Embryonic facial prominence (tissue), 1 donor: ENCODE measurements around the gene CASZ1.

Experiments used
- DNase-seq: peaks from one replicate; pipeline ENCODE4 v3.0.0-alpha.2; 2016; ENCODE audit errors: extremely low spot score

Gene CASZ1

DNA sequence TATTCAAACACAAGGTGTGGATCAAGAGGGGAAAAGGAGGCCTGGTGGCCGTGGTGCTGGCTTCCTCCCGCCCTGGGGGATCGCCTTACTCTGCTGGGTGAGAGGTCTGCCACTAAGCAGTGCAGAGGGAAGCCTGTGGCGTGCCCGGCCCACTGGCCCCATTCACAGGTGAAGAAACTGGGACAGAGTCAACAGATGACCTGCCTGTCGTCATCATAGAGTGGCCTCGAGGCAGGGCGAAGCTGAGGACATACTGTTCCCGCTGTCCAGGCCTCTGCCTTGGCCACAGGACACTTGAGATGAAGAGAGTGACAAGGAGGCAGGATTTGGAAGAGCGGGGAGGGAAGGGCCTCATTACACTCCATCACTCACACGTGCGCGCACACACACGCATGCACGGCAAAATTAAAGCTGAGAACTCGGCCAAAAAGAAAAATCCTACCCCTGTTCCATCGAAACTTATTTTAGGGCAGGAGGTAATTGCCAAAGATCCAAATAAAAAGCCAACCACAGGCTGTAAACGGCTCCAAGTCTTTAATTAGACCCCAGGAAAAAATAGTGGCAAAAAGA, 50.5 kb downstream of the CASZ1 start:
- DNase-seq, result no peak

DNA sequence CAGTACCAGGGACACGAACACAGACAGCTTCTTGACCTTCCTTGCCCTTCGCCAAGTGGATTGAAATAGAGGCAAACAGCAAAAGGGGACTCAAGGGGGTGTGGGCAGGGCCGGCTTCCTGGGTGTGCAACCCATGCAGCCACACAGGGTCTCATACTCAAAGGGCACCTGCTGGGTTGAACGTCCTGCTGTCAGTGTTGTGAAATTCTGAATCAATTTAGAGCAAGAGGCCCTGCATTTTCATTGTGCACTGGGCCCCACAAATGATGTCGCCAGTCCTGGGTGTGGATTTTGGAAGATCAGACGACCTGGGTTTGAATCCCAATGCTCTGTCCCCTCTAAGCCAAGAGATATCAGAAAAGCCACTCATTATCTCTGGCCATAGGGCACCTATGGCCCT, 51.1 kb downstream of the CASZ1 start:
- no peak for DNase-seq

DNA sequence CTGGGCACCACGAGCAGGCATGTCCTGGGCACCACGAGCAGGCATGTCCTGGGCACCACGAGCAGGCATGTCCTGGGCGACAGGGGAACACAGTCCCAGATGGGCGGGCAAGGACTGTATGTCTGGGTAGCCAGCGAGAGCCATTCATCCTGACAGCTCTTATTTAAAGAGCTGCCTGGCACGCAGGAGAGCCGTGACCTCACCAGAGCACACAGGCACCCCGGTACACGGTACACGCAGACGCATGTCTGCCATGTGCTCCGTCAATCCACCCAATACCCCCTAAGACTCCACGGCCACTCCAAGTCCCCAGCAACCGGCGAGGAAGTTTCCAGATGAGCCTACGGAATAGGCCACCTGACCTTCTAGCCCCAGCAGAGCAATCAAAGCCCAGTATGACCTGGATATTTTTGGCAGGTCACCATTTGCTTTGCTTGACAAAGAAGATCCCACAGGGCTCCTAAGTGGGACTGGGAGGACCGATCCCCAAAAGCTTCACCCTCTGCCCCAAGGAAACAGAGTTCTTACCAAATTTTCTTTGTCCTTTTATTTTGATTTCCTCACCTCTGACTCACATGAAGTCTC, 51.7 kb downstream of the CASZ1 start:
- no peak for DNase-seq

DNA sequence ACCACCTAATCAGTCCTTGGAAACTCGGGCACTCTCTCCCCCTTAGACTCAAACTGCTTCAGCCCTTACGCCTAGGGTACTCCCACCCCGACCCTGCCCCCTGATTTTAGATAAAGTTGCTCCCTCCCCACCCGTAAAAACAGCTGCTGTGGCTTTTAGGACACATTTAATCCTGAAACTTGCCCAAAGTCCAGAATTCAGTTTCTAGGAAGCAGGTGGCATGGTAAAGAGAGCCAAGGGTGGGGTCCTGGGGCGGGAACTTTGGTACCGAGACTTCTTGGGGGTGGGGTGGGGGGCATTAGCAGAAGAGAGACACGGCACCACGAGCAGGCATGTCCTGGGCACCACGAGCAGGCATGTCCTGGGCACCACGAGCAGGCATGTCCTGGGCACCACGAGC, 52.4 kb downstream of the CASZ1 start:
- DNase-seq, result no peak

DNA sequence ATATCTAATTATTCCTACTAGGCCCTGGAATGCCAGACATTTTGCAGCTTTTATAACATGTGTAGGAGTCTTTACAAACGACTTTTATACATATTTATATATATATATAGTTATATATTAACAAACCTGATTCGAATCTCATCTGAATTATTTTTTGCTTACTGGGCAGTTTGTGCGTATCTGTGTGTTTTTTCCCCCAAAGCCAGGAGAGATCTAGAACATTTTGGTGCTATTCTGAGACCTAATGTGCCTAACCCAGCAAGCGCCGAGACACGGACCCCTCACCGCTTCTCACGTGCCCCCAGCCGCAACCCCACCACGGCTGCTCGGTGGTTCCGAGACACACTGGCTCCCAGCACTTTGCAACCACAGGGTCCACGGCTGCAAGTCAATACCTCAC, 54.8 kb downstream of the CASZ1 start:
- no peak for DNase-seq

DNA sequence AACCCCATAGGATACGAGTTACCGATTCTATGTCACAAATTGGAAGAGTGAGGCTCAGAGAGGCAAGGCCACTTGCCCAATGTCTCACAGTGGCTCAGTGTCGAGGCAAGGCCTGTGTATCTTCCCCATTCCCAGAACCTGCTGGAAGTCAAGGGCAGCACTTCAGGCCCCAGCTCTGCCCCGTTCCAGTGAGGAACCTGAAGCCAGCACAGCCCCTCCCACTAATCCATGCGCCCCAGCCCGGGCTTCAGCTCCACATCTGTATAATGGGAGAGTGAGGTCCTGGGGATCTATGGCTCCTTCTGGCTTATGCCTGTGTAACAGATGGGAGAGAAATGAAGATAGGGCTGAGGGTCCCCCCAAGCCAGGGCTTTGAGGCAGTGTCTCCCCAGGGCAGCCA, 56.3 kb downstream of the CASZ1 start:
- no peak for DNase-seq

DNA sequence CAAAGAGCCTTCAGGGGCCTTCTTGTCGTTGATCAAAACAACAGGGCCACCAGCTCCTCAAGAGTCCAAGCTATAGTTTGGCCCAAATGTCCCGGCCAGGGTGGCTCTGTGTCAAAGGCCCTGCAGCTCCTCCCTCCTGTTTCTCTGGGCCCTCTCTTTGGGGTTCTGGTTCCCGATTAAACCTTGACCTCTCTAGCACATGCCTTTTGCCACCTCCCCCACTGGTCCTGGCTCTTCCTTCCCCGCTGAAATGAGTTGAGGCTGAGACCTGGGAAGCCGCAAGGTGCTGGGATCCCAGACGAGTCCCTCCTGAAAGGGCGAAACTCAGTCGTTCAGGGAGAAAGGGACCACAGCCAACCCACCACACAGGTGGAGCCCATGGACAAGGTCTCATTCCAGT, 56.9 kb downstream of the CASZ1 start:
- no peak for DNase-seq

DNA sequence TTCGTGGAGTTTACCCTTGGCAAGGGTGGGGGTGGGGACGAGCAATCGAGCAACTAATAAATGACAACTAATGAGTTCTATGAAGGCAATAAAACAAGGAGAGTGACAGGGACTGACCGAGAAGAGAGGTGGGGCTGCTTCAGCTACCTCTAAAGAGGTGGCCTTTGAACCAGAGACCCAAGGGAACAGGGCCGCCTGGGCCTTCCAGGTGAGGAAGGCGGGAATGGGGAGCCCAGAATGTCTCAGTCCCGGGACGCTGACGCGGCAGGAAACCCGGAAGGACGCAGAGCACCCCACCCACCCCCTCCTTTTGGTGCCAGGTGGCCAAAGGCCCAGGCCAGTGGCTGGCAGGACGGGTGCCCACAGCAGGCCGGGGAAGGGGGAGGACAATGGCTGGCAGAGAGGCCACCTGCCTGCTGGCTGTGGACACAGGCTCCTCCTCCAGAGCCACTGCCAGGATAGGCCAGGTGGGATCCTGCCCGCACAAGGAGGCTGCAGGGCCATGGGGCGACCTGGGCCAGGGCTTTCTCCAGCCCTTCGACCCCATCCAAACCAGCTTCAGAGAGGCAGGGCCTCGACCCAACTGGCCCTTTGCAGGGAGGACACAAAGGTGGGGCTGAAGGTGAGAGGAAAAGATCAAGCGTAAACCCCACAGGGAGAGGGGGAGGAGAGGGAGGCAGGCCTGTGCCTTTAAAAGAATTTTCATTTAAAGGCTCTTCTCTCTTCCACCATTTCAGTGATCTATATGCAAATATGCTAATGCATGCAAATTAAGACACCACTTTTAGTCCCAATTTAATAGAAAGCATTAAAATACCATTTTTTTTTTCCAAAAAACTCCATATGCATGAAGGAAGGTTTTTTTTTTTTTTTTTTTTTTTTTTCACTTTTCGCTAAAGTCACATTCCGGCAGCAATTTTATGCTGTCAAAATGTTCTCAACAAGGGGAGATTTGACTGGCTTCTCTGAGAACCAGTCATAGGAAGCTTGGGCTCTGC, 58.1 kb downstream of the CASZ1 start:
- no peak for DNase-seq

DNA sequence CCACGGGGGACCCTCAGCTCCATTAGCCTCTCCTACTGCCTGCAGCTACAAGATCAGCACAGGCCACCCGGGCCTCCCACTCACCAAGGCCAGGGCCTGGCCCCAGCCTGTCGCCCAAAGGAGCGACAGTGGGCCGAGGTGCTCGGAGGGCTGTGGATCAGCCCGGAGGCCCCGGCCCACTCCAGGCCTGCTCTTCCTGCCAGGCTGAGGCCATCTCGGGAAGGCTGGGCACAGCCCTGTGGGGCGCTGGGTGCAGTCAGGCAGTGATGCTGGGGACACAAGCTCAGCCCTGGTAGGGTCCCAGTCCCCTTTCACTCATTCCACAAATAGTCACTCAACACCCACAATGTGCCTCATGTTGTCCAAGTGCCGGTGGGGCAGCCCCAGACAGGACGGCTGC, 58.8 kb downstream of the CASZ1 start:
- no peak for DNase-seq

DNA sequence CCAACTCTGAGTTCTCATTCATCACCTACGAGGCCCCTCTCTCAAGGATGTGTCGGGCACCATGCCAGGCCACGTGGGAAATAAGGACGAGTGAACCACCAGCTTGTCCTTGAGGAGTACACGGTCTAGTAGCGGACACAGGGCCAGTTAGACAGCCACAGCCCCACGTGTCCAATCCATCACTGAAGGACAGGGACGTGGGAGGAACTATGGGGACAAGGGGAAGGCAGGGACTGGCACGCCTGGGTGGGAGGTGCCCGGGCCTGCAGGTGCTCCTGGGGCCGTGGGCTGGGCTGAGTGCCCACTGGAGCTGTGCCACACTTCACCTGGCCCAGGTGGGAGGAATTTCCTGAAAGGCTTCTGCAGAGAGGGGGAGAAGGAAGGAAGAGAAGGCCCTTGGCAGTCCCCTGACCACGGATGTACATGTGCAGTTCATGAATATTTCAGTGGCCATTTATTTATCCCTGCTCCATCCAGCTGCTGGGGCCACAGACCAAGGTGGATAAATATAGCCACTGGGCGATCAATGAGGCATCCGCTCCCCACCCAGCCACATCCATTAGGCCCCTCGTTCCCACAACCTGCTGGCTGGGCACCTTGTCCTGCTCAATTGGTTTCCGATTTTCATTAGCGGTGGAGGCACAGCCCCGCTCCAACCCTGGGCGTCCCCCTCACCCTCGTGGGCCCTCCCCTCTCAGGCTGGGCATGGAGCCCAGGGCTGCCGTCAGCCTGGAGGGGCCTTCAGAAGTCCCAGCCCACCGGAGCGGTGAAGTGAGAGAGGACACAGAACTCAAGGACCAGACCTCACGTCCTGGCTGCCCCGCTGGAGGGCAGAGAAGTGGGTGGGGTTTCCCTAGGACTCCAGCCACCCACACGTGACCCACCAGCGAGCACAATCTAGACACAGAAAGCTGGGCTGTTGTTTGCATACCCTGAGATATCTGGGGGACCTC, 59.5 kb downstream of the CASZ1 start:
- DNase-seq, result no peak

DNA sequence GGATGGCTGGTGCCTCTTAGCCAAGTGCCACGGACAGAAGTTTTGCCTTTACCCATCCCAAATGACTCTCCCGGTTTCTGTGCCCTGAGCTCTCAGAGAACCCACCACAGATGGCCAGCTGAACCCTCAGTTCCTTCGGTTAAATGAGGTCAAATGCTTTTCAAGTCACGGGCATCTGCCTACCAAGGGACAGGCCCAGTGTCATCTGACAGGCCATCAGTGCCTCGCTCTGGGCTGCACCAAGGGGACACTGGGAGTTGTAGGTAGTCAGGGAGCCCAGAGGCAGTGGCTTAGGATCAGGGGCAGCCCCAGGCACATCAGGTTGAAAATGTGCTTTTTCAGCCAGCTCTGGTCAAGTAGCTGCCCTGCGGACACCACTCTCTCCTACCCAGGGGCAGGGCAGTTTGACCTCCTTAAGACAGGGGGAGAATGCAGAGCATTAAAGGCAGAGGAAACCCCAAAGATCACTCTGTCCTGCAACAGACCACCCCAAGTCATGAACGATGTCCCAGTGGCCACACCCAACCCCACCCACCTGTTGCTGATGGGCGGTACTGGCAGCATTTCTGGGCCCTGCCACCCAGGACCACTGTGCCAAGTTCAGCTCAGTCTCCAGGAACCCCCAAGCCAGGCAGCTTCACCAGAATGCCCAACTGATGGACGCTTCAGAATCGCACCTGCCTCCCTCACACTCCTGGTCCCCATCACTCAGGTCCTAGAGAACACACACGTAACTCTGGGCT, 60.7 kb downstream of the CASZ1 start:
- no peak for DNase-seq

DNA sequence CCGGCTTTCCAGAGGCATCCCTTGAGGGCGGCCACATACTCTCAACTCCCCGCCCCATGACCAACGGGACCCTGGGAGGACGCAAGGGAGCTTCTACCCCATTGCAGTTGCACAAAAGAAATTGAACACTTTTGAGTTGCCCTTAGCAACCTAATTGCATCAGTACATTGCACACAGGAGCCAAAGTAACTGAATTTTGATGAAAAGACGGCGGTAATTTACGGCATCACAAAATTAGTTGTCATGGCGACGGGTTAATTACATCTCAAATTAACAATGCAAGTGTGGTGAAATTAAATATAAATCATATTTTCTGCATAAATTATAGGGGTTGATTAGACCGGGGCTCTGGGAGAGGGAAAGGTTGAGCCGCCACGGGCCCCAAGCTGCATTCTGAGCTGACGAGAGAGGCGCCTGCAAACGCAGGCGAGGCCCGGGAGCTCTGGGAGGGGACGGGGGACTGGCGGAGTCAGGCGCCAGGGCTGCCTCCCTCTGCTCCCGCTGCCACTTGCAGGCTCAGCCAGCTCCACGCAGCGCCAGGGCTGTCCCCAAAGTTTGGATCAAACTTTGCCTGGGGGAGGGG, 61.4 kb downstream of the CASZ1 start:
- DNase-seq, result no peak

DNA sequence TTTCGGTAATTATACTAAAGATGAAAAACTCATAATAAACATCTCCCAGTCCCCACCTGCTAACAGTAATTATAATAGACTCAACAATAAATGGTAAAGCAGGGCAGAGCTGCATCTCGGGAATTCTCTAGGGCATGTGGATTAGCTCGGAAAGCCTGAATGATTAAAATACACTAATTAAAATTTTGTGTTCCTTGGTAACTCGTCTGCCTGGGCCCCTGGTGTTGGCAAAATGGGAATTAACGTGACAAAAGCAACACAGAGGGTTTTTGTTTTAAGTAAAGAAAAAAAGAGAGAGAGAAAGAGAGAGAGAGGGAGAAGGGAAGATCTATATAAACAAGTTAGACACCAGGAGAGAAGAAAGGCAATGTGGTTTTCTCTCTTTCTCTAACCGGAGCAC, 62.1 kb downstream of the CASZ1 start:
- DNase-seq, result no peak

DNA sequence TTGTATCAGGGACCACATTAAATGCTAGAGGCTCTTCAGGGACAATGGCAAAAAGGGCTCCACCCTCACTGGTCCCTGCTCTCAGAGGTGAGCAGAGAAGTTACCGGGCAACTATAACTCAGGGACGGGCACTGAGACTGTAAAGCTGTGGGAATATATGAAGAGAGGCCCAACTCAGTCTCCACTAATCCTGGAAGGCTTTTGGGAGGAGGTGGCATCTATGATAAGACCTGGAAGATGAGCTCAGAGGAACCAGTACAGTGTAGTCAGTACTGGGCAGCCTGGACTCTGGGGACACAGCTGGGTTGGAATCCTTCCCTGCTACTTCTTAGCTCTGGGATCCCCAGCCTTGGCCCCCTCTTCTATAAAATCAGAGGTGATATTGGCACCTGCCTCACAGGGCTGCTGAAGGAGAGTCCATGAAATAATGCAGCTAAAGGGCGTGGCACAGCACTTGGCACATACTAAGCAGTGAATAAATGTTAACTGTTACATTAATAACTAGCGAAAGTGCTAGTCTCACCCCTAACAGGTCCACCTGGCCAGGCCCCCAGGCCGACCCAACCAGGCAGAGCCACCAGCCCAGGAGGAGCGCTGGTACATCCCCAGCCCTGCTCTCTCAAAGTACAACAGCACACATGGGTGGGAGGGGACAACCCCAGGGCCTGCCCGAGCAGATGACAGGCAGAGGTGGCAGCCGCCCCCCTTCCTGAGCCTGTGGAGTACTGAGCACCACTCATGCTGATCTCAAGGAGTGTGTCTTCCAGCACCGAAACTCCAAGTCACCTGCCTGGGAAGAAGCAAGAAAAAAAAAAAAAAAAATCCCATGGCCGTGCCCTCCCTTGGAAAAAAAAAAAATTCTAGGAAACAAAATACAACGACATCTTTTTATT, 62.7 kb downstream of the CASZ1 start:
- DNase-seq, result no peak

DNA sequence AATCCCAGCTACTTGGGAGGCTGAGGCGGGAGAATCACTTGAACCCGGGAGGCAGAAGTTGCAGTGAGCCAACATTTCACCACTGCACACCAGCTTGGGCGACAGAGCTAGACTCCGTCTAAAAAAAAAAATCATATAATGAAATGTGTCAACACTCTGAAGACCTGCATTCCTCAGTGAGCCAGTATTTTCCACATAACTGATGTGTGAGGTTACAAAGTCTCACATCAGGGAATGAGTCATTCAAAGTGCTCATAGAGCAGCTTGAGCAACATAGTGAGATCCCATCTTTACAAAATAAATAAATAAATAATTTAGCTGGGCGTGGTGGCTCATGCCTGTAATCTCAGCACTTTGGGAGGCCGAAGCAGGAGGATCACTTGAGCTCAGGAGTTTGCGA, 65.5 kb downstream of the CASZ1 start:
- DNase-seq, result no peak

DNA sequence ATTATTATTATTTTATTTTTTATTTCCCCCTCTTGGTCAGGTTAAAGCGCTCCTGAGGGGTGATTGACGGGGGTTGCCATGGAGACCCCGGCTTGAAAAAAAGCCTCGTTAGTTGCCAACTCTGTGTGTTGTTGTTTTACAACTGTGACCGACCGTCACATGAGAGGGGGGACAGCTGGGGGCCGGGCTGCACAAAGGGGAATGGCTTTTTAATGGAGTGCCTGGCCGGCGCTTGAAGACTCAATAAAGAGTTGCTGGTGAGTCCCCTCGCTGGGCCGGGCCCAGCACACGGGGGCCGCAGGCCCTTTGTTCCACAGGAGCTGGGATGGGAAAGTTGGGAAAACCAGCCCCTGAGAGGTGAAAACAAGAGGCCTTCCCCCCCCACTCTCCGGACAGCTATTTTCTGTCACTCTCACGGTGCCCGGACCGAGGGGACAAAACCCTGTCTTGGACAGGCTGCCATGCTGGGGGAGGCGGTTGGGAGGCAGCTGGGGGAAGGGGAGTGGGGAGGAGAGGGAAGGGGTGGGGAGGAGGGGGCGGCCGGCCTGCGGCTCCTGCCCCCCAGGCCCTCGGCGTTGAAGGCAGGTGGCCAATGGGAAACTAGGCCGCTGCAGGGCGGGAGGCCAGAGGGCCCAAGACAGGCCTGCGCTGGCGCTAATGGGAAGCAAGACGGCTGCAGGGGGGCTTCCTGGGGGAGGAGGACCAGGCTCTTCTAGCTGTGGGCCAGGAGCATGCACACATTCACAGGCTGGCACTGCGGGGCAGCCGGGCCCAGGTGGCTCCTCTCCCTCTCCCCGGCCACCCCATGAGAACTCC, 67.6 kb downstream of the CASZ1 start:
- DNase-seq, result no peak

DNA sequence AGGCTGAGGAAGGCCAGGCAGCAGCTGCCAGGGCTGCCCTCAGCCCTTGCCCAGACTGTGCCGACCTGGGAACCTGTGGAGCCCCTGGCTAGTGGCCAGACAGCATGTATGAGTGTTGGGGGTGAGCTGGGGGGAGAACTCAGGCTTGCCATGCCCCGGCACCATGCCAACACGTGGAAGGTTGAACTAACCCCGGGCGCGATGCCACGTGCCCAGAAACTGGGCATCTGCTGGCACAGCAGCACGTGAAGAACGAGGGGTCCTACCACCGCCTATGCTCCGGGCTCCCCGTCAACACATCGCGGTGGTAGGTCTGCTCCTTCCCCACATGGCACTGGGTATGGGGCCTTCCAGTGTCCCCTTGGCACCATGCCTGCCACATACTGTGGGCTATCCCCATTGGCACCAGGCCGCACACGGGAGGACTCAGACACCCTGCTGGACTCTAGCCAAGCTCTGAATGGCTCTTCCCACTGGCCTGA, 68.7 kb downstream of the CASZ1 start:
- no peak for DNase-seq

DNA sequence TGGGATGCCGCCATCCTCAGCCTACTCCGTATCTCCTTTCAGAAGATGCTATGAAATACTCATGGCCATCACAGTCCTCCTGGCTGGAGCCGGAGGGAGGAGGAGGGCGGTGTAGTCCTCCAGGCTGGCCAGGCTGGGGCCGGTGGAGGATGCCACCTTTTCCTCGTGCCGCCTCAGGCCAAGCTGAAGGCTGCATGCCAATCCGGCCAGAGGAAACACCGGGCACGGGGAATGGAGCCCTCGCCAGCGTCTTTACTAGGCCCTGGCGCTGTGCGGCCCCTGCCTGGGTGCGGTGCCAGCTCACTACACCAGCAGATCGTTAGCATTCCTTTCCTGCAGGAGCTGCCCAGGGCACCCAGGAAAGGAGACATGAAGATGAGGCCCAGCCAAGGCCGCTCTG, 70.1 kb downstream of the CASZ1 start:
- DNase-seq, result no peak
